NCI-H226 (cell line): ENCODE measurements around the gene CDH22.

Source experiments
- DNase-seq: peaks from one replicate; pipeline ENCODE4 v3.0.0-alpha.2; 2015

The CDH22 gene

GRCh38 chr20:46296526-46297250, 11.6 kb downstream of the CDH22 start:
- DNase-seq, result no peak

GRCh38 chr20:46293084-46293483, 15.2 kb downstream of the CDH22 start:
- peak; percentile 45 for DNase-seq

- no peak for DNase-seq
These were observed 16.9 kb downstream of the CDH22 start for GRCh38 chr20:46291401-46291800.

- DNase-seq, result peak; percentile 36
These were observed 18.9 kb downstream of the CDH22 start for GRCh38 chr20:46289432-46289831.

- no peak for DNase-seq
These were observed 21.3 kb downstream of the CDH22 start for GRCh38 chr20:46286977-46287376.

GRCh38 chr20:46286382-46286781, 21.9 kb downstream of the CDH22 start:
- DNase-seq, result no peak

DNA sequence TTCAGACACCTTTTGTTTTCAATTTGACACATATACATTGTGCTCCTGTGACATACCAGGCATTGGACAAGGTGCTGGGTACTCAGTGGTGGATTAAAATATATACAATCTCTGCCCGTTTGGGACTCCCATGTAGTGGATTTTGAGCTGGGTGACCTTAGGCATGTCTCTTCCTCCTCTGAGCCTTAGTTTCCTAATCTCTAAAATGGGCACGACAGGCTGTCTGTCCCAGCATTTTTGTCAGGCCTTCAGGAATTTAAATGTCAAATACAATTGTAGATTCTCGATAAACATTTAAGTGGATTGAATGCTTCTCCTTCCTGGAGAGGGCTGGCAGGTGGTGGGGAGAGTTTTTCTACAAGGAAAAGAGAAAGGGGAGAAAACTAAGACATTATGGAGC, 22.6 kb downstream of the CDH22 start:
- DNase-seq, result no peak

GRCh38 chr20:46285072-46285471, 23.2 kb downstream of the CDH22 start:
- DNase-seq, result no peak

DNA sequence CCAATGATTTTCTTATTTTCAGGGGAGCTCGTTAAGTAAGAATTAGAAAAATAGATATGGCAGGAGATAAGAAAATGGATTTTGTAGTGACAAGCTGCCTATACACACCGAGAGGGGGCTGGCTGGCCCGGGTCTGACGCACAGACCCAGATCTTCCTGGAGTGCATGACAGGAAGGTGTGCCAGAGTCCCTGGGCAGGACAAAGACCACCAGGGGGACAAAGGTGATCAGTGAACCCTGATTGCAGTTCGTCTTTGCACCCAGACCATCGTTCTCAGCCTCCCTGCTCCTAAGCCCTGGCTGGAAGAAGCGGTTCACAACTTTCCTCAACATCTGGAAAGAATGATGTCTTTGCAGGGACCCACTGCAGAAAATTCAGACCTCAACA, 24.3 kb downstream of the CDH22 start:
- DNase-seq, result no peak

DNA sequence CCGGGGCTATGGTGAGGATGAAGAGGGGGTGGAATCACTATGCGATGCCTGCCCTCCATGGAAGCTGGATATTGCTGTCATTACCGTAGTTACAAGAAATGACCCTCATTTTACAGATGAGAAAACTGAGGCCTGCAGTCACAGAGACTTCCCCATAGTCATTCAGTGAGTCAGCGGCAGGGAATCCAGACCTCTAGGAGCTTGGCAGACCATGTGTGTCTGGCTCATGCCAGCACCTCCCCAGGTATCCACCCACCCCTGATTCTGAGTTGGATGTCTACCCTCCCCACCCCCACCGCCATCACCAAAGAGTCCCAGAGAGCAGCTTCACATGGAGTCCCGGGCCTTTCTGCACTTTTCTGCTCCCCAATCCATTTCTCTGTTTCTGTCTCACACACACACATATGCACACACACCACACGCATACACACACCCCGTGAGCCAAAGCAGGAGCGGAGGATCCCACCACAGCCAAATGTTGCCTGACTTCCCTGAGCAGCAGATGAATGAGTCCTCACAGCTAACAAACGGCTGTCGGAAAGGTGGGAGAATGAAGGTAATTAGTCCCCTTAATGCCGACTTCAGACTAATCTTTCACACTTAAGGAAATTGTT, 24.8 kb downstream of the CDH22 start:
- peak; percentile 68 for DNase-seq

DNA sequence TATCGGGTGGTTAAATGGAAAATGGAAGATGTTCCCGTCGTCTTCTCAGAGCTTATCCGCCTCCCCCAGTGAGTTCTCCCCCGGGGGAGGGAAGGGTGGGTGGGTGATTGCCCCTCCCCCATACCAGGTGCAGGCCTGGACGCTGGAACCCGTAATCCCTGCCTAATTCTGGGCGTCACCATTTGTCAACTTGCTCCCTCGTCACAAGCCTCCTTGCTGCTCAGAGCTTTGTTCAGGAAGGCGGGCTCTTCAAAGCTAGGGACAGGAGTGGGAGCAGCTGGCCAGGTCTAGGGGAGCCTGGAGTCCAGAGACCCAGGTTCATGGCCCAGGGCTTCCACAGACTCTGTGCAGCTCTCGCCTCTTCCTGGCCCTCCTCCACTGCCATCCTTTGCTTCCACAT, 25.6 kb downstream of the CDH22 start:
- DNase-seq, result no peak

DNA sequence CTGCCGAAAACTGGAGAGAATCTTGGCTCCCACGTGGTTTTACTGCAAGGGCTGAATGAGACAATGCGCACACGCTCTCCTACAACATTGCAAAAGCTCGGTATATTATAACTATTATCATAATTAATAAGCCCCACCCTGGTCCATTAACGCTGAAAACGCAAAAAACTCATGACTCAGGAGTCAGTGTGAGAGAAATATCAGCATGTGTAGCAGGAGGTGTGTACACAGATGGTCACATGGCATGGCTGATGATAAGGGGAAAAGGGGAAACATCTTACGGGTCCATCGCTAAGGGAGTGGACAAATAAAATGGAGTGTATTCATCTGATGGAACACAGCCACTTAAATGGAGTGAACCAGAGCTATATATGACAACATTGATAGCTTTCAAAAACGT, 29.2 kb downstream of the CDH22 start:
- DNase-seq, result no peak

DNA sequence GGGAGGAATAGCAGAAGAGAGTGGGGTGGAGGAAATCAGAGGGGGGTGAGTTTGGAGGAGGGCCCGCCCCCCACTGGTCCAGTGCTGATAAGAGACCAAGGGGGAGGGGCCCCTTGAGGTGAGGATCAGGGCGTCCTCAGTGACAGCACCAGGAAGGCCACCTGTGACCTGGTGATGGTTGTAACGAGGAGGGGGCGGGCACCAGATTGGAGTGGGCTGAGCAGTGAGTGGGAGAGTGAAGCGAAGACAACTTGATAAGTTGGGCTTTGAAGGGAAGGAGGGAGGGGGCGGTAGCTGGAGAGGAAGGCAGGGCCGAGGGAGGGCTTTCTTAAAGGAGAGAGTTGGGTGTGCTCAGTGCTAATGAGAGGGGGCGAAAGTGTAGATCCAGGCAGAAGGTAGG, 30.7 kb downstream of the CDH22 start:
- DNase-seq, result no peak

- DNase-seq, result no peak
These were observed 31.8 kb downstream of the CDH22 start for GRCh38 chr20:46276531-46276930.

DNA sequence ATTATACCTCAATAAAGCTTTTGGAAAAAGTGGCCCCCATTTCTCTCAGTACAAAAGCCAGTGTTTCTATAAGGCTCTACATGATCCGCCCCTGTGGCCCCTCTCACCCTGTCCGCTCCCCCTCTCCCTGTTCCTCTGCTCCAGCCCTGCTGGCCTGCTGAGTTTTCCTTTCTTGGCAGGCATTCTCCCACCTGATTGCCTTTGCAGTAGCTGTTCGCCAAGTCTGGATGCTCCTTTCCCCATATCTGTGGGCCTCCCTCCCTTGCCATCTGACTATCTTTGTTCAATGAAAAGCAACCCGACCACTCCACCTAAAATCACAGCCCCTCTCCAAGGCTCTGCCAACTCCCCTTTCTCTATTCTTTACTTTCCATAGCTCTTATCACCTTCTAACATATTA, 33.2 kb downstream of the CDH22 start:
- no peak for DNase-seq

DNA sequence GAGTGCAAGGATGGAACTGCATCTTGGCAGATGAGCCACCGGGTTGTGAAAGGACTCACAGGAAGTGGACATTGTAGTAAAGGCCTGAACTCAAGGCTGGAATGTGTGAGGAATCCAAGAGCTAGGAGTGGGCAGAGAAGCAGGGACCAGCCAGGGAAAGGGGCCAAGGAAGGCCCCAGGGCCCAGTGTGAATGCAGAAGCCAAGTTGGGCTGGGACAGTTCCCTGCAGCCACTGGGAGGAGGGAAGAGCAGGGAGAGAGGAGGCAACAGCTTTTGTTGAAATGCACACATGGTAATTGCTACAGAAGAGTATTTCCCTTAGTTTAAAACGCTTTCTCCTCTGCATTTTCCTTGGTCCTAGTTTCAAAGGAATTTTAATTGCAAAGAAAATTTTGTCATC, 34.6 kb downstream of the CDH22 start:
- DNase-seq, result no peak

DNA sequence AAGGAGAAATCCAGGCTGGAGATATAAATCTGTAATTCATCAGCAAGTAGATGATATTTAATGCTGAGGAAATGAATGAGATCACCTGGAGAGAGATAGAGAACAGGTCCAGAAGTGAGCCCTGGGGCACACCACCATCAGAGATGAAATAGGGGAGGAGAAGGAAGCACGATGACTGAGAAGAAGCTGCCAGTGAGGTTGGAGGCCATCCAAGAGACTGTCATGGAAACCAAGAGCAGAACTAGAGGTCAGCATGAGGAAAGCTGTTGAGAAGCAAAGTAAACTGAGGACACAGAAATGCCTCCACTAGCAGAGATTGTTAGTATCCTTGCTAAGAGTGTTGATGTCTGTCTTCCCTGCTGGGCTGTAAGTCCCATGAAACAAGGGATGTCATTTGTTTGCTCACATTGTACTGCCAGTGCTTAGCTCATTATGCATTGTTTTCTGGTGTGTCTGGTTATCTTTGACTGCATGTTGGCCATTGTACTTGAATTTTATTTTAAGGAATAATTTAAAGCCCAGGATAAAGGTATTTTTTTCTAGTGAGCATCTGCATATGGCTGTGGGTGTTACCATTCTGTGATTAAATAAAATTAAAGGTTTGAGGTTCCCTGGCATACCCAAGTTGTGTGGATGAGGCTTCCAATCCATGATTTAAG, 35.8 kb downstream of the CDH22 start:
- DNase-seq, result no peak

- DNase-seq, result no peak
These were observed 37.1 kb downstream of the CDH22 start for GRCh38 chr20:46270977-46271744.

- DNase-seq, result no peak
These were observed 38.9 kb downstream of the CDH22 start for GRCh38 chr20:46269372-46269771.

- DNase-seq, result no peak
These were observed 39.6 kb downstream of the CDH22 start for GRCh38 chr20:46268662-46269061.

DNA sequence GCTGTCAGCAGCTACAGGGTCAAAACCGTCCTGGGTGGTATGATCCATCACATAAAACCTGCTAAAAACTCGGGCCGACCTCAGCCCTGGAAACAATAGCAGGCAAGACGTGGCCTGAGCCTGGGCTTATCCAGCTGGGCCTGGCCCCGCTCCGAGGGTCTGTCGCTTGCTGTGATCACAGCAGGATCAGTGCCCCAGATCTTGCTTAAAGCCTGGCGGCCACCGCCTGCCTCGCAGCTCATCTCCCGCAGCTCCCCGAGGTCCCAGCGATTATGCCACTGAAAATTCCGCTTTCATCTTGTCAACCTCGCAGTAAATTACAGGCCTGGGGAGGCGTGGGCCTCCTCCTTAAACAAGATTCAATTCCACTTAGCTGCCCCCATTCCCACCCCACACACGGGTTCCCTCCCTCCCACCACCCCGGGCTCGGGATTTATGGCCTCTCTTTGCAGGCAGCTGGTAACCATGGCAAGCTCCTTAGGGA, 40.1 kb downstream of the CDH22 start:
- DNase-seq, result no peak

GRCh38 chr20:46267108-46268105, 40.9 kb downstream of the CDH22 start:
- no peak for DNase-seq
